CD4-positive, alpha-beta T cell treated with Interleukin-2 at 100 ng/mL for 4 hours (primary cell): ENCODE results near the gene ADAMTSL2.

Experiments
- DNase-seq: peaks from one replicate; pipeline ENCODE4 v3.0.0-alpha.2; 2020; ENCODE audit warnings: low spot score

ADAMTSL2 gene

GRCh38 chr9:133534346-133535291 lies at the start of gene ADAMTSL2:
ADAMTSL2 (plus strand) TSS chr9:133534704; CDS start chr9:133536713, 2,009 bp downstream.
- peak; percentile 31 for DNase-seq

- no peak for DNase-seq
These were observed 48.8 kb upstream of the ADAMTSL2 start for GRCh38 chr9:133485531-133486260.

- DNase-seq = no peak
These were observed 47.2 kb upstream of the ADAMTSL2 start for GRCh38 chr9:133487331-133487725.

GRCh38 chr9:133488686-133489252 lies 45.7 kb upstream of the ADAMTSL2 start:
- no peak for DNase-seq

- DNase-seq = no peak
These were observed 45.0 kb upstream of the ADAMTSL2 start for GRCh38 chr9:133489253-133490190.

- DNase-seq = no peak
These were observed 44.3 kb upstream of the ADAMTSL2 start for GRCh38 chr9:133490201-133490681.

GRCh38 chr9:133490865-133491655 lies 43.4 kb upstream of the ADAMTSL2 start:
- no peak for DNase-seq

- no peak for DNase-seq
These were observed 42.9 kb upstream of the ADAMTSL2 start for GRCh38 chr9:133491656-133491925.

- DNase-seq = no peak
These were observed 42.2 kb upstream of the ADAMTSL2 start for GRCh38 chr9:133492061-133493021.

- DNase-seq = no peak
These were observed 41.1 kb upstream of the ADAMTSL2 start for GRCh38 chr9:133493428-133493827.

- DNase-seq = no peak
These were observed 40.5 kb upstream of the ADAMTSL2 start for GRCh38 chr9:133493845-133494540.

- DNase-seq = no peak
These were observed 39.7 kb upstream of the ADAMTSL2 start for GRCh38 chr9:133494636-133495326.

- no peak for DNase-seq
These were observed 38.9 kb upstream of the ADAMTSL2 start for GRCh38 chr9:133495327-133496293.

- no peak for DNase-seq
These were observed 37.4 kb upstream of the ADAMTSL2 start for GRCh38 chr9:133496861-133497842.

- DNase-seq = no peak
These were observed 35.2 kb upstream of the ADAMTSL2 start for GRCh38 chr9:133499132-133499891.
